HEK293T (cell line): ENCODE measurements around the gene C2orf68.

Source experiments
- ARNT ChIP-seq: fragments of 450-650 bp; IDR thresholded peaks from 2 replicates; pipeline ENCODE4 v1.6.1; 2017; ENCODE audit warnings: mild to moderate bottlenecking
- CTBP1 ChIP-seq: fragments of 450-650 bp; IDR thresholded peaks from 2 replicates; pipeline ENCODE4 v1.6.1; 2016; ENCODE audit warnings: borderline replicate concordance
- ELF4 ChIP-seq: fragments of 450-650 bp; IDR thresholded peaks from 2 replicates; pipeline ENCODE4 v1.6.1; 2017; ENCODE audit warnings: antibody characterized with exemption
- FOXM1 ChIP-seq: fragments of 450-650 bp; IDR thresholded peaks from 2 replicates; pipeline ENCODE4 v1.6.1; 2017; ENCODE audit warnings: mild to moderate bottlenecking, borderline replicate concordance
- PKNOX1 ChIP-seq: fragments of 450-650 bp; IDR thresholded peaks from 2 replicates; pipeline ENCODE4 v1.6.1; 2016
- SP1 ChIP-seq: fragments of 450-650 bp; IDR thresholded peaks from 2 replicates; pipeline ENCODE4 v1.6.1; 2017
- SUZ12 ChIP-seq: fragments of 450-650 bp; IDR thresholded peaks from 2 replicates; pipeline ENCODE4 v1.6.1; 2016; ENCODE audit warnings: mild to moderate bottlenecking
- TARDBP ChIP-seq: fragments of 450-650 bp; IDR thresholded peaks from 2 replicates; pipeline ENCODE4 v1.6.1; 2016

DNA sequence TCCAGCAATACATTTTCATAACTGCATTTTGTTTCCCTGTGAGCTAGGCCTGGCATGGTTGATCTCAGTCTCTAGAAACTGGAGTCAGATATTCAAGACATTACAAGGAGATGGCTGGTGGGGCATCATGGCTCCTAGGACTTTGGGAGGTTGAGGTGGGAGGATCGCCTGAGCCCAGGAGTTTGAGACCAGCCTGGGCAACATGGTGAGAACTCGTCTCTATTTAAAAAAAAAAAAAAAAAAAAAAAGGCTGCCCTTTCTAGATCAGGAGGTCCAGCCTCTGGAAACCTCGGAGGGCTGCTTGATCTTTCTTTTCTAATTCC, 34.8 kb downstream of the C2orf68 start:
- no peak for TF ChIP-seq FOXM1
- no peak for TF ChIP-seq SP1
- no peak for TF ChIP-seq PKNOX1
- TF ChIP-seq ARNT, result no peak
- no peak for TF ChIP-seq TARDBP
- no peak for TF ChIP-seq SUZ12
- TF ChIP-seq ELF4, result no peak
- TF ChIP-seq CTBP1, result no peak
